NCI-H526 (cell line): ENCODE results near the gene SERPINE1.
A peak's percentile ranks its signal among the peaks of the same experiment; 100 is the strongest.

ENCODE experiments used
- DNase-seq, 2 experiments: peaks; one replicate each; lab custom pipeline; 2025; lab: John Stamatoyannopoulos, UW

Gene SERPINE1

DNA sequence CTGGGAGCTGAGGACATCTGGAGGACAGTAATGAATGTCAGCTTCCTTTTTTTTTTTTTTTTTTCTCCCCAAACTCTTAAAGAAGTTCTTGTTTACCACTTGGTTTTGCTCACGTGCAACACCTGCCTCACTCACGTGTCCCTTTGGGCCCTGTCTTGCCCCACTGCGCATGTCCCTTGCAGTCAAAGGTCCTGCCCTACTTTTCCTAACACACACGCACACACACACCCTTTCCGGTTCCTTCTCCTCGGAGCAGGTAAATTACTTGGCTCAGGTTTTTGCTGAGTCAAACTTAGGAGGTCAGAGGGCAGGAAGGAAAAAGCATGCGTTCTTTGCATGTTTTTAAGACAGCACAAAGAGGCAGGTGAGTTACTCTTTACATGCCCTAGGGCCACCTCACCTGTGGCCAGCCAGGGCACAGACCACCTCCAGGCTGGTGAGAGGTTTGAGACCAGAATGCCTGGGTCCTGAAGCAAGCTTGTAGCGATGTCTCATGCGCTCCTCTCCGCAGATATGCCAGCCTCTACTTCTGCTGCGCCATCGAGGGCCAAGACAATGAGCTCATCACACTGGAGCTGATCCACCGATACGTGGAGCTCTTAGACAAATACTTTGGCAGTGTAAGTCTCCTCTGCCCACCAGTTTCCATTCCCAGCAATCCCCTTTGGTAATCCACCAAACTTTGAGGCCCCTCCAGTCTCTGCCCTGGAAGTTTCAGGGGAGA is 30.1 kb downstream of the SERPINE1 start:
- DNase-seq, result no peak

DNA sequence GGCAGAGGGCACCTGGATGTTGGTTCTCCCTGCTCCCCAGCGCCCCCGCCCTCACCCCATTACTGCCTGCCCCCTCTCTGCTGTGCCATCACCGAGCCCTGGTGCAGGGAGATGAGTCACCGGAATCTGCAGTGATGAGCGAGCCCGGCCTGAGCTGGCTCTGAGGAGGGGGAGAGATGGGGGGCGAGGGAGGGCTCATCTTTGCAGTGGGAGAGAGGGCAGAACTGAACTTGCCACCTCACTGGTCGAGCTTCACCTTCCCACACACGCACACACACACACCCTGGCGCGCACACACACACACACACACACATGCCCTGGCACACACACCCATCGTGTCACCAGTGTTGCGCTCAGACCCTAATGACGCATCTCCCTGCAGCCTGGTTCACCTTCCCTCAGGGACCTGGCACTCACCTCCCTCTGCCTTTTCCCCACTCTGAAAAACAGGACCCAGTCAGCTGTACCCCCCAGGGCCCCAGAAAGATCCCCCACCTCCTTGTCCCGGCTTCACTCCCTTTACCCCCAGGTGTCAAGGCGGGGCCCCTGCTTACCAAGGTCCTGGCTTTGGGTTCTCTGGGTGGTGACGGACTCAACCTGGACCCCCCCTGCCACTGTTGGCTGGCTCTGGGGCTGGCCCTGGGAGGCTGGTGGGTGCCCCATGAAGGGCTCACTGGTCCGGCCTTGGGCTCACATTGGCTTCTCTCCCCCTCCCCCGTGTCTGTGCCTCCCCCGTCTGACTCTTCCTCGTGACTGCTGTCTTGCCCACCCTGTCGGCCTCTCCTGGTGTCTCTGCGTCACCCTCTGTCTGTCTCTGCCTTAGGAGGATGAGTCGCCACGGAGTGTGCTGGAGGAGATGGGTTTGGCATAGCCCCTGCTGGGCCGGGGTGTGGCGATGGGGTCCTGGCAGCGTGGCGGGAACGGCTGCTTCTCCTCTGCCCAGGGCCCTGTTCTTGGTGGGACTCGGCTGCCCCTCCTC is 33.1 kb downstream of the SERPINE1 start:
- no peak for DNase-seq

DNA sequence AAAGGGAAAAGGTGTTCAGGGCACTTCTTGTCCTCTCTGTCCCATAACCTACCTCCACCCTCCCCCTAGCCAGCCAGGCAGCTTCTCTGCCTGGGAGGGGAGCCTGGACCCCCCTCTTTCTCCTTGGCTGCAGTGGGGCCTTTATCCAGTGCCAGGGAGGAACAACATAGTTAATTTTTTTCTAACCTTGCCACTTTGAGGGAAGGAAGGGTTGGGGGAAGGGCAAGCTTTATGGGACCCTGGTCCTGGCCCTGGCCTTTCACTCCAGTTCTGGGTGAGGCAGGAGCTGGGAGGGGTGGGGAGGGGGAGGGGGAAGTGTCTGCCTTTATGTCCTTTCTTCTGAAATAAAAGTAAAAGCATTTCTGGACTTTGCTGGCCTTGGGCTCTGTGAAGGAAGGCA is 34.0 kb downstream of the SERPINE1 start:
- DNase-seq, result no peak

DNA sequence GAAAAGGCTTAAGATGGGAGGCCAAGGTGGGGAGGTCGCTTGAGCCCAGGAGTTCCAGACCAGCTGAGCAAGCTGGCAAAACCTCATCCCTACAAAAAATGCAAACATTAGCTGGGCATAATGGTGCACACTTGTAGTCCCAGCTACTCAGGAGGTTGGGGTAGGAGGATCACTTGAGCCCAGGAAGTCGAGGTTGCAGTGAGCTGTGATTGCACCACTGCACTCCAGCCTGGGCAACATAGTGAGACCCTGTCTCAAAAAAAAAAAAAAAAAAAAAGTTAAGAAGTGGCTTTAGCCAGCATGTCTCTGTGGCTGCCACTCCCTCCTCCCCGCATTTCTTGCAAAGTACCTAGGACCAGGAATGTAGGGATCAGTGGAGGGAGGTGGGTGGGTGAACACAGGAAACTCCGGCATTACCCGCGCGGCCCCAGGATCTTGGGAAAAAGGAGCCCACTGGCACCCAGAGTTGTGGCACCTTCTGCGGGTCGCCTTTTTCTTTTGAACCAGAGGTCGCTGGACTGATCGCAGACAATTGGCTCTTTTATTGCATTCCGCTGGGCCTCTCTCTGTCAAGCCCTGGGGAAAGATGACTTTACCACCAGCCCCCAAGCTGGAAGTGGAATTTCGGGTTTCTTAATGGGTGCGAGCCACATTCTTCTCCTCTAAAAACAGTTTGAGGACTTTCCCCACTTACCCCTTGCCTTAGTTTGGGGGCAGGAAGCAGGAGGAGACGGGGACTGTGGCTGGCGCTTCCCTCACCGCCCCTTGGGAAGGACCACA is 35.0 kb downstream of the SERPINE1 start:
- DNase-seq, result no peak

DNA sequence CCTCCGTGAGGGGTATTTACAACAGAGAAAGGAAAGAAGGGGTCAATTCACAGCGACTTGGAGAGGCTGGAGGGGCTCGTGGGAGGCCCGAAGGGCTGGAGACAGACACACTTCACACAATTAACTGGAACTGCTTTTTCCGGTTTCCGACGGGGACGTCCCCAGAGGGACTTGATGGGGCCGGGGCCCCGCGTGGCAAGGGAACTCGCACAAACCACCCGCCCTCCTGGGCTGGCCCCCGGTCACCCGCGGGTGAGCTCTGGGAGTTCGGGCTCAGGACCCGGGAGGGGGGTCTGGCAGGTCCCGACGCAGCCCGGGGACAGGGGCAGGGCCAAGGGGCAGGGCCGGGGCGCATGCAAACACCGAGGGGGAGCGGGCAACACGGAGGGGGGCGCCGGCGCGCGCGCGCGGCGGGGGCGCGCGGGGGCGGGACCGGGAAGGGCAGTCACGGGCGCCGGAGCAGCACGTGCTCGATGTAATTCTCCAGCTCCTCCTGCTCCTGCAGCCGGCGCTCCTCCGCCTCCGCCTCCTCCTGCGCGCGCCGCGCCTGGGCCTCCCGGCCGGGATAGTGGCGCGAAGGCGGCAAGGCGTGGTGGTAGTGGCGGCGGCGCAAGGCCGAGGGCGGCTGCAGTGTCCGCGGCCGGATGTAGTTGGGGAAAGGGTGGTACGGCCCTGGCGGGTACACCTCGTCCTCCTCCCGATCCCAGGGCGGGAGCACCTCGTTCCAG is 35.8 kb downstream of the SERPINE1 start:
- peak; percentile 35 to 85 for DNase-seq

DNA sequence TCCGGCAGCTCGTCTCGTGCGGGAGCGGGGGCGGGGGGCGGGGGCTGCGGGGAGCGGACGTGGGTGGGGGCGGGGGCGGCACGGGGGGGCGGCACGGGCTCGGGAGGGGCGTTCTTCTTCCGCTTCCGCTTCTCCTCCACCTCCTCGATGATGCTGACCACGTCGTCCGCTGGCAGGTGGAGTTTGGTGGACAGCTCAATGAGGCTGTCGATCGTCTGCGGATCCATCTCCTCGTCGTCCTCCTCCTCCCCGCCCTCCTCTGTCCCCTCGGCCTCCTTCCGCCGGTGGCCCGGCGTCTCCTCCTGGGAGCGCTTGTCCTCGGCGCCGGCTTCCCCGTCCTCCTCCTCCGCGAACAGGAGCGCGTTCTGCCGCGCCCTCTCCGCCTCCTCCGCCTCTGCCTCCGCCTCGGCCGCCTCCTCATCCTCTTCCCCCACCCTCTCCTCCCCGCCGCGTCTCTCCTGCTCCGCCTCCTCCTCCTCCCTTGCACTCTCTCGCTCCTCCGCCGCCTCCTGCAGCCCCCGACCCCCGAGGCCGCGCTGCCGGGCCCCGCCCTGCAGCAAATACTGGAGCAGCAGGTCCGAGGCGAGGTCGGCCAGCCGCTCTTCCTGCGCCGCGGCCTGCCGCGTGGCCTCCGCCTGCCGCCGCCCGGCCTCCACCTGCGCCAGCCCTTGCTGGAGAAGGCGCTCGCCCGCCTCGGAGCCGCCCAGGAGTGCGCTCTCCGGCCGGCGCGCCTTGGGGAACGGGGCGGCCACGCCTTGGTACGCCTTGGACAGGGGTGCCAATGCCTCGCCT is 36.6 kb downstream of the SERPINE1 start:
- peak; percentile 26 to 79 for DNase-seq

DNA sequence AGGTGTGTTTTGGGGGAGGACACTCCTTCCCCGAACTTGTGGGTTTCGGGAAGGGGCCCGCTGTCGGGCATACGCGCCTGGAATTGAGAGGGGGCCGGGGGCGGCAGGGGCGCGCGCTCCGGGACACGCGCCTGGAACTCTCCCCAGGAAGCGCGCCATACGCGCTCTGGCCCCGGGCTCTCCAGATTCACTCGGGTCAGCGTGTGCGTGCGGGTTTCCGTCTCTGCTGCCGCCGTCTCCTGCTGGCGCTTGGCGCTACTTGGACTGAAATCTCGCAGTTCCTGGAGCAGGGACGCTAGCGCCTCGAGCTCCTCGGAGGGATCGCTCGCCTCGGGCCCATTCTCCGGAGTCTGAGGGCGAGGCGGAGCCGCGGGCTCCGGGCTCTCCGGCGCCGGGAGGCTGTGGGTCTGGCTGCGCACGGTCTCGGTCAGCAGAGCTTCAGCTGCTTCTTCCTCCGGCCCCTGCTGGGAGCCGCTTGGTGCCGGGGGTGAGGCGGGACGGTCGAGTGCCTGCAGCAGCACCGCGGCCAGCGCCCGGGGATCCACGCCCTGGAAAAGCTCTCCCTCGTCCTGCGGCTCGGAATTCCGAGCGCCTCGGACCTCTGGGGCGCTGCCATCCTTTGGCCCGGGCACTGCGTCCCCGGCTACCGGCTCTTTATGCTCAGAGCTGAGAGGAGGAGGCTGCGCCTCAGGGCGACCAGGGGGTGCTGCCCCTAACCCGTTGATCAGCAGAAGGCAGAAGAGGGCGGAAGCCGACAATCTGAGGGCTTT is 37.4 kb downstream of the SERPINE1 start:
- DNase-seq, result peak in 1 of 2 experiments; percentile 50

DNA sequence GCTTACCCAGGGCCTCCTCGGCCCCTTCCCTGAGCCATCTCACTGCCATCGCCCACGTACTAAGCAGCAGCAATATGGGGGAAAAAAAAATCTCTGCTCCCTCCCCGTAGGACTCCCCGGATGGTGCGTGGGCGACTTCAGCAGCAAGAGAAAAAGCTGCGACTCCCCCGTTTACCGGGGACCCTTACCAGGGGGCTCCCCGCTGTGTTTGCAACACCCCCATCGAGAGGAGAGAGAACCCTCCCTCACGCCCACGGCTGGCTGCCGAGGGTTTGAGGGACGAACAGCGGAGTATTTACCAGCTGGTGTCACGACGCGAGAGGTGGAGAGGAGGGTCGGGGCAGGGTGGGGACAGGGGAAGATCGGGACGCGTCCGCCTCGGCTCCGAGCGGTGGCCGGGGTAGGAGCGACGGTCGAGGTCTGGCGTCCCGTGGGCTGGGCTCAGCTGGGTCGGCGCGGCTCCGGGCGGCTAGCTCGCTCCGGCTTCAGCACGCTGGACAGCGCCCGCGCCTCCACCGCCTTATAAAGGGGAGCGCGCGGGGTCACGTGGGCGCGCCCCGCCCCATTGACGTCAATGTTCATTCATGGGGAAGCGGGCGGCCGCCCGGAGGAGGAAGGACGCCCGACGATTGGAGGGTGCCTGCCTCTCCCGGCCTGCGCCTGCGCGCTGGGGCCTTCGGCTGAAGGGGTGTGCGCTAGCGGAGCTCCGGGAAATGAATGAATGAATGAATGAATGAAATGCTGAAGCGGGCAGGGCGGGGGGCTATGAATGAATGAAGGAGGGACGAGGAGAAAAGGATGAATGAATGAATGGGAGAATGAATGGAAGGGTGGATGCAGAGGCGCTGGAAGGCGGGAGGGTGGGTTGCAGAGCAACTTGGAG is 38.4 kb downstream of the SERPINE1 start, which contains the start of gene VGF:
Gene VGF, minus strand, starts transcription at position 495 of the 883 bp plus-strand sequence. CDS start 726 bp downstream, outside the sequence.
- DNase-seq, result peak; percentile 86 to 97

DNA sequence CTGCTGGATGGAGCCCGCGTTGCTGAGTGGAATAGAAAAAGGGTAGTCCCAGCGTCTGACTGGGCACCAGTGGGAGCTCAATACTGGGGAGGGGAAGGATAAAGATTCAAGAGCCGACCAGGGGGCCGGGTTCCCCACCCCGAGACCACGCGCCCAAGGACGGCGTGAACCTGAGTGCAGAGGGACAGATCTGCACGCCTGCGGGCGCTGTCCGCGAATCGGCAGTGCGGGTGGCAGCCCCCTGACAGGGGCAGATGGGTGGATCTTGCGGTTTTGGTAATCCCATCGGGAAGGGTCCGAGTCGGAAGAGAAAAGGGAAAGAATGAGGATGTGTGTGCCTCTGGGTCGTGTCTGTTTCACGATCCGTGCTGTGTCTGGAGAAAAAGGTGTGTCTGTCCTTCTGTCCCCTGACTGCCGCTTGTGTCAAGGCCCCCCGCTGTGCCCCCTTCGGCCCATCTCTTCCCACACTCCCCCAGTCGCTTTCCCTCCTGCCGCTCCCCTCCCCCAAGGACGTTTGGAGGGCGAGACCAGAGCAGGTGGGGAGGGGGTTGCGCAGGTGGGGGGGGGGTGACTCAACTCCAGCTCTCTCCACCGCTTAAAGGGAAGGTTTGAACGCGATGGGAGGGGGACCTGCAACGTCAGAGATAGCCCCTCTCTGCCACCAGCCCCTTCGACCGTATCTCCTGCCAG is 39.2 kb downstream of the SERPINE1 start:
- no peak for DNase-seq

DNA sequence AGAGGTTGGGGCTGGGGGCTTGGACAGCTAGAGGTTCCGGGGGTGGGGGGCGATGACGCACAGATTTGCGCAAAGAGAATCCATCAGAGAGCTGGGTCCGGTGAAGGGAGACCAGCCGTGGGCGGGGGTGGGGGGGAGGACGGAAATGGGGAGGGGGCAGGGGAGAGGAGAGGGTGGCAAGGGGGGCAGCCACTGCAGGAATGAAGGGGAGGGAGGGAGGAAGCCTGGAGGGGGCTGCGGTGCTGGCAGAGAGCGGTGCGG is 39.7 kb downstream of the SERPINE1 start:
- no peak for DNase-seq

DNA sequence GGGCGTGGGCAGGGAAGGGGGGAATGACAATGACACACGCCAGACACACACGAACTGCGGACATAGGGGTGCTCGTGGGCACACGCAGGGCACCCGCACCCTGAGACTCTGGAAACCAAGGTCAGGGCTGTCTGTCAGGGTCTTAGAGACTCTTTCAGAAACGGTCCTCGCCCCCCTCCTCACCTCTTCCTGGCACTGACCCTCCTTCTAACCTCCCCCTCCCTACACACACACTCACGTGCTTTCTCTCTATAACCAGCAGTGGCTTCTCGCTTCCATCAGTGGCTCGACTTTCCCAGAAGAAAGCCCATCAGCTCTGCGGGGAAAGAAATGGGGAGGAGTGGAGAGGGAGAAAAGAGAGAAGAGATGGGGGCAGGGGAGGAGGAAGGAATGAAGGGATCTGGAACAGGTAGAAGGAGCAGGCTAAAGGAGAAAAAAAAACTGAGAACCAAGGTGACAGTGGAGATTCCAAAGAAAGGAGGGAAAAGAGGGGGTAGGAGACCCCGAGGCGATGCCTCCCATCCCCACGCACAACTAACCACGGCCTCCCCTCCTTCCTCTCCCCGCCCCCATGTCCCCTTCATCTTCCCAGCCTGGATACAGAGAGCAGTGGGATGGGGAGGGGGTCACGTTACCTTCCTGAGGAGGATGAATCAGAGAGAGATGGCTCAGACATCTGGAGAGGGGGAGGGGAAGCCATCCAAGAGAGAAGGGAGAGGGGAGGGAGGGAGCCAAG is 40.2 kb downstream of the SERPINE1 start:
- no peak for DNase-seq

DNA sequence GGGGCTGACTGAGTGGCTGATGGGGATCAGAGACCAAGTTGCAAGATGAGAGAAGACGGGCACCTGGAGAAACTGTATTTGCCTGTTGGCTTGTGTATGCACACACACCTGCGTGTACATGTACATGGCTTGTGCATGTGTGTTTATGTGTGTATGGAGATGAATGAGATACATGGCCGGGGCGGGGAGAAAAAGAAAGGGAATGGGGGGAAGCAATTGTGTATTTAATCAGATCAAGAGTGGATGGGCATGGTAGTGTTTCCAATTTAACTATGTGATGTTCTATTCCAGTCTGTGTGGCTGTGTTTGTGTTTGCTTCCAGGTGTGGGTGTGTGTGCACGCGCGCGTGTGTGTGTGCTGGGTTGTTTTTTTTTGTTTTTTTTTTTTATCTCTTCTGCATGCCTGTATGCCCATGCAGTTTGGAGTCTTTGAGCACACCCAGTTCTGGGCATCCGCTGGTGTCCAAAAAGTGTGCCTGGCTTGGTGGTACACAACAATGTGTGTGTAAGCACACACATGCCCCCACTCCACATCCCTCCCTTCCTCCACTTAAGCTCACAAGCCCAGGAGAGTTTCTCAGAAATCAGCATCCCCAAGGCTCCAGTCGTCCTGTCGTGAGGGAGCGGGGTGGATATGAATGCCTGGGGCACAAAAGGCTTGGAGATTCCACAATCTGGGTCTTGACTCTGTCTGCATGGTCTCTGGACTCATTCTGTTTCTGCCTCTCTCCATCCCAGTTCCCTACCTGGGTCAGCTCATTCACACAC is 40.9 kb downstream of the SERPINE1 start:
- DNase-seq, result no peak

DNA sequence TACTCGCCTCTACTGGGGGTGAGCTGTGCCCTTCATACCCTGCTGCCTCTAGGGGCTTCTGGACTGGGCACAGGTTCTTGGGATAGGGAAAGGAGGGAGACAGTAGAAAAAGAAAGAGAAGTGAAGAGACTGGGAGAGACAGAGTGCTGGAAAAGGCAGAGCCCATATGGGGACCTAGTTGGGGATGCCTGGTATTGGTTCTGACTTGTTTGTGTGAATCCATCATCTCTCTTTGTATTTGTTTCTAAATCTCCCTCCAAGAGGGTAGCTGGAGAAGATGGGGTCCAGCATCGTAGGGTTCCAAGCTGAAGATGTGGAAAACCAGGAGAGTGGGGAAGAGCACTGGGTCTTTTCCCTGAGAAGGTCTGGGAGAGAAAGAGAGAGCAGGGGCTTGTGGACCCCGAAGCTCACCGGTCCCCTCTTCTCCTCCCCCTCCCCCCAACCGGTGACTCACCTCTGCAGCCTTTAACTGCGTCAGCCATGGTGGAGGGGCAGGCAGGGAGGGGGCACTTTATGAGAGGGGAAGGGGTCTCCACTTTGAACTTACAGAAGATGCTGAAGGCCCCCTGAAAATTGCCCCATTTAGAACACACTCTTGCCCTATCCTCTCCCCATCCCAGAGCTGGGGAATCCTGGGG is 41.6 kb downstream of the SERPINE1 start:
- DNase-seq, result no peak

DNA sequence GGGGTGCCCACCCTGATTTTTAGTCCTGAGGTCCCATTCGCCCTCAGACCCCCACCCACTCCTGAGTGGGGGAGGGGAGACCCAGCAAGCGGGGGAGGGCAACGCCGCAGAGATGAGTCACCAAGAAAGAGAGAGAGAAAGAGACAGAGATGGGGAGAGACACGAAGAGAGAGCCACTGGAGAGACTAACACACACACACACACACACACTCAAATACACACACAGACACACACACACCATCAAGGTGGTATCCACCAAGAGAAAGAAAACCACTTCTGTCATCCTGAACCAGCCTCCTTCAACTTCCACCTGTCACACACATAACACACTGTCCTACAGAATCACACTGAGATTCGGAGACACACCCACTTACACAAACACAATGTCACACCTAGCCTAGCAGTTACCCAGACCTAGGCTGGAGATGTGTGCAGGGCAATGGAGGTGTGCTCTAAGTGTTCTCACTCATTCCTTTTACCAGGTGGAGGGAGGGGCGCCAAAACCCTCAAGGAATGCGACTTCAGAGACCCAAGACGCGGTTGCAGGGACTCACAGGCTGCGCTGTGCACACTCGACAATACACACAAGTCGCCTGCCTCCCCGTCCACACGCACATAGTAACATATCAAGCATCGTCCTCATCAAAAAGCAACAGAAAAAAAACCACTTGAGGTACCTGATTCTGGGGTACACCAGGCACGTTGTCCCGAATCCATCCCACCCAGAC is 42.4 kb downstream of the SERPINE1 start:
- DNase-seq, result no peak

DNA sequence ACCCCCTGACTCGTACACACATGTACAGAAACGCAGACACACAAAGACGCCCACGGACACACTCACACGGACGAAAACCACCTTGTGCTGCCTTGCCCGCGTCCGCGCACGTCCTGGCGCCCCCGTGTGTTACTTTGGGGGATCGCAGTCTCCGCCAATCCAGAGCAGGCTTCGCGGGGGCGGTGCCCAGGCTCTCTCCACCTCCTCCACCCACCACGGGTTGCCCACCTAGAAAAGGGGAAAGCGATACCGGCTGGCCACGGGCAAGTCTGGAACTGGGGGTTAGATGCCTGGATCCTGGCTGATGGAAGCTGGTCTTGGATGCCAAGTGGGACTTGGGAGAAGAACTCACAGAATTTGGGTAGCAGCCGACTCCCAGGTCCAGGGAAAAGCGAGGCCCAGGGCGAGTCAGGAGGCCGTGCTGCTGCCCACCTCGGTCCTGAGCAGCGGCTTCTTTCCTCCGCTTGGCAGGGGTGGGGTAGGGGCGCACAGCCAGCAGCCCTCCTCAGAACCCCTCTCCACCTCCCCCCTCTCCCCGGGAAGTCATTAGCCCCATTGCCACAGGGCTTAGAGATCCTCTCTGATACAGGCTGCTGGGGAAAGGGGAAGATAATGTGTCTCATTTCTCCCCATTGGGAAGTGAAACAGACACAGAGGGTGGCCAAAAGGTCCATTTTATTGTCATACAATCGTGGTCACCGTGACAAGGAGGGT is 43.1 kb downstream of the SERPINE1 start:
- peak in 1 of 2 experiments; percentile 75 for DNase-seq
